Testis (tissue), 2 donors: Measurements from ENCODE around the gene GPC4.

Source experiments
- POLR2A ChIP-seq: fragments of 450-650 bp; IDR thresholded peaks from one replicate; pipeline ENCODE4 v1.6.1; 2017; ENCODE audit warnings: antibody characterized with exemption, mild to moderate bottlenecking, moderate library complexity
- TF ChIP-seq, protein P1 (sequence below), 3 experiments: fragments of 450-650 bp in 2 of 3; fragments of 200-600 bp in 1 of 3; sonication (generic) in 1 of 3; IDR thresholded peaks; one replicate each; pipeline ENCODE4 v1.5.1; 2016 to 2019; ENCODE audit warnings: antibody characterized with exemption in 3 of 3, mild to moderate bottlenecking in 2 of 3, moderate library complexity in 1 of 3

DNA sequence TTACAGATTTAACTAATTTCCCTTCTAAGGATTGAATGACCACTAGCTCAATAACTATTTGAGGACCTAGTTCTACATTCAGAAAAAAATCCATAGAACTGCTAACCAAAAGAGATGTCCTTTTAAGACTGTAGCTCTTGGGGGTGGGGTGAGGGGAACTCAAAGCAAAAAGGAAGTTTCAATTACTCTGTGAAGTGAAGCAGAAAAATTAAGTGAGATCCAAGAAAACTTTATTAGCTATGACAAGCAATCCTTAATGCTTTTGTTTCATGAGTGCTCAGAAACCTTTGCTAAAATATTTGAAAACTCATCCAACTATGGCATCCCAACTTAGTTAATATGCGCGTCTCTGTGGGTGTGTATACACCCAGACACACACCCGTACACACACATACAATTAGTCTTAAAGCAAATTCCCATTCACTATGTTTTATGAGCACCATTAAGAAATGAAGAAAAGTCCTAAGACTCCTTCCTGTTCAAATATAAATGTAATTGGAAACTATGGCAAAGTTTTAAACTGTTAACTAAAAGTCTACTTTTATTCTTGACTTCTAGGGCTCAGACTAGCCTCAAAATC lies 44.5 kb downstream of the GPC4 start:
- TF ChIP-seq, protein P1, sequence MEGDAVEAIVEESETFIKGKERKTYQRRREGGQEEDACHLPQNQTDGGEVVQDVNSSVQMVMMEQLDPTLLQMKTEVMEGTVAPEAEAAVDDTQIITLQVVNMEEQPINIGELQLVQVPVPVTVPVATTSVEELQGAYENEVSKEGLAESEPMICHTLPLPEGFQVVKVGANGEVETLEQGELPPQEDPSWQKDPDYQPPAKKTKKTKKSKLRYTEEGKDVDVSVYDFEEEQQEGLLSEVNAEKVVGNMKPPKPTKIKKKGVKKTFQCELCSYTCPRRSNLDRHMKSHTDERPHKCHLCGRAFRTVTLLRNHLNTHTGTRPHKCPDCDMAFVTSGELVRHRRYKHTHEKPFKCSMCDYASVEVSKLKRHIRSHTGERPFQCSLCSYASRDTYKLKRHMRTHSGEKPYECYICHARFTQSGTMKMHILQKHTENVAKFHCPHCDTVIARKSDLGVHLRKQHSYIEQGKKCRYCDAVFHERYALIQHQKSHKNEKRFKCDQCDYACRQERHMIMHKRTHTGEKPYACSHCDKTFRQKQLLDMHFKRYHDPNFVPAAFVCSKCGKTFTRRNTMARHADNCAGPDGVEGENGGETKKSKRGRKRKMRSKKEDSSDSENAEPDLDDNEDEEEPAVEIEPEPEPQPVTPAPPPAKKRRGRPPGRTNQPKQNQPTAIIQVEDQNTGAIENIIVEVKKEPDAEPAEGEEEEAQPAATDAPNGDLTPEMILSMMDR (IDR thresholded peaks at IDR 0.05): no peak
- TF ChIP-seq POLR2A: no peak
